Hepatic stellate cell (primary cell): ENCODE measurements around the gene TMTC3.
"Not testable (repeated sequence)": the region's sequence is repeated elsewhere in the genome, so short reads cannot be mapped to it uniquely, and the experiment has no call there.

Experiments used
- DNase-seq: peaks from one replicate; pipeline ENCODE4 v3.0.0; 2011; ENCODE audit warnings: low spot score

Gene TMTC3

GRCh38 chr12:88166179-88166578, 24.1 kb downstream of the TMTC3 start:
- no peak for DNase-seq

GRCh38 chr12:88167384-88167783, 25.3 kb downstream of the TMTC3 start:
- DNase-seq: no peak

GRCh38 chr12:88172844-88173407, 30.8 kb downstream of the TMTC3 start:
- no peak for DNase-seq

- no peak for DNase-seq
These were observed 33.4 kb downstream of the TMTC3 start for GRCh38 chr12:88175544-88175943.

- no peak for DNase-seq
These were observed 37.4 kb downstream of the TMTC3 start for GRCh38 chr12:88179436-88180014.

GRCh38 chr12:88181881-88182280, 39.8 kb downstream of the TMTC3 start:
- DNase-seq: no peak

GRCh38 chr12:88182416-88182815, 40.3 kb downstream of the TMTC3 start:
- DNase-seq: no peak

GRCh38 chr12:88184196-88184595, 42.1 kb downstream of the TMTC3 start:
- DNase-seq: no peak

GRCh38 chr12:88185279-88185678, 43.2 kb downstream of the TMTC3 start:
- DNase-seq: no peak

- DNase-seq: no peak
These were observed 43.9 kb downstream of the TMTC3 start for GRCh38 chr12:88185988-88186387.

GRCh38 chr12:88187571-88187970, 45.5 kb downstream of the TMTC3 start:
- no peak for DNase-seq

- DNase-seq: no peak
These were observed 46.1 kb downstream of the TMTC3 start for GRCh38 chr12:88188180-88188579.

GRCh38 chr12:88192426-88192825, 50.3 kb downstream of the TMTC3 start:
- DNase-seq: no peak

- DNase-seq: no peak
These were observed 52.8 kb downstream of the TMTC3 start for GRCh38 chr12:88194868-88195267.

GRCh38 chr12:88200029-88200428, 57.9 kb downstream of the TMTC3 start:
- DNase-seq: no peak

- peak; percentile 9 for DNase-seq
These were observed 60.4 kb downstream of the TMTC3 start for GRCh38 chr12:88202500-88202899.

GRCh38 chr12:88206601-88207000, 64.5 kb downstream of the TMTC3 start:
- peak; percentile 1 for DNase-seq

GRCh38 chr12:88207921-88208620, 66.0 kb downstream of the TMTC3 start:
- peak; percentile 43 for DNase-seq

GRCh38 chr12:88208661-88209060, 66.6 kb downstream of the TMTC3 start:
- no peak for DNase-seq

- not testable (repeated sequence) for DNase-seq
These were observed 68.2 kb downstream of the TMTC3 start for GRCh38 chr12:88210311-88210710.

GRCh38 chr12:88218293-88218692, 76.2 kb downstream of the TMTC3 start:
- DNase-seq: no peak

- no peak for DNase-seq
These were observed 77.8 kb downstream of the TMTC3 start for GRCh38 chr12:88219861-88220260.

- DNase-seq: no peak
These were observed 81.4 kb downstream of the TMTC3 start for GRCh38 chr12:88223519-88223918.

- no peak for DNase-seq
These were observed 83.7 kb downstream of the TMTC3 start for GRCh38 chr12:88225776-88226175.
